Vagina (tissue), 2 donors: ENCODE data around the gene CRIP2. TPM values are rescaled to one million over a fixed set of nuclear protein-coding genes. Genes with fewer than 3 reads are reported as not detected.

Experiments used
- DNase-seq, 2 donors: peaks; one replicate each; pipeline ENCODE4 v3.0.0-alpha.2; 2017; ENCODE audit errors: extremely low spot score in 2 of 2
- H3K27ac ChIP-seq: fragments of 200-600 bp; sonication (generic); one replicate; pipeline ENCODE4 v1.5.1; 2019
- H3K27me3 ChIP-seq: fragments of 200-600 bp; sonication (generic); one replicate; pipeline ENCODE4 v1.5.1; 2019
- H3K36me3 ChIP-seq, 2 donors: fragments of 200-600 bp; sonication (generic); one replicate each; pipeline ENCODE4 v1.5.1; 2017 to 2019
- H3K4me1 ChIP-seq: fragments of 200-600 bp; sonication (generic); one replicate; pipeline ENCODE4 v1.5.1; 2019
- H3K4me3 ChIP-seq, 2 donors: fragments of 200-600 bp; sonication (generic); 1 replicate in 1 of 2; 2 replicates in 1 of 2; pipeline ENCODE4 v1.5.1; 2016 to 2019
- H3K9me3 ChIP-seq: fragments of 200-600 bp; sonication (generic); one replicate; pipeline ENCODE4 v1.5.1; 2019
- CTCF ChIP-seq, 3 experiments: fragments of 450-650 bp in 2 of 3; fragments of 200-600 bp in 1 of 3; sonication (generic) in 1 of 3; IDR thresholded peaks; one replicate each; pipeline ENCODE4 v1.5.1; 2017 to 2019; ENCODE audit warnings: antibody characterized with exemption in 3 of 3, mild to moderate bottlenecking in 2 of 3, moderate library complexity in 2 of 3
- POLR2A ChIP-seq, 2 donors: fragments of 450-650 bp; IDR thresholded peaks; one replicate each; pipeline ENCODE4 v1.6.1; 2017; ENCODE audit warnings: antibody characterized with exemption in 2 of 2, mild to moderate bottlenecking in 2 of 2, moderate library complexity in 2 of 2
- POLR2AphosphoS5 ChIP-seq, 2 donors: sonication (generic); formaldehyde crosslinking; IDR thresholded peaks; one replicate each; pipeline ENCODE4 v1.9.0; 2017; ENCODE audit warnings: antibody characterized with exemption in 2 of 2, mild to moderate bottlenecking in 2 of 2, low read depth in 1 of 2; ENCODE audit not compliant: insufficient read depth in 1 of 2
- intact Hi-C: fragments of 100-400 bp; cut with DNase I; formaldehyde crosslinking; loops from one replicate; pipeline ENCODE4 v1.15.1; 2023
- total RNA-seq: library from RNA; depleted of rRNA; stranded (reverse); fragments of >200 nt; gene quantifications from one replicate; pipeline ENCODE4 v1.2.3, GENCODE V29; 2016

The CRIP2 gene
- total RNA-seq, 1 donor from 2014 or later, result 126 TPM

- Histone ChIP-seq H3K27ac (no peak overlapping the region), H3K36me3 (peaks cover 0 to 10% of the 10 kb centered on the region in 2 donors), H3K4me3 (no peak overlapping the region), H3K4me1 (no peaks in the 10 kb centered on the region), H3K27me3 (no peaks in the 10 kb centered on the region), H3K9me3 (no peaks in the 10 kb centered on the region)
- intact Hi-C loops, result no loop called here
- TF ChIP-seq POLR2AphosphoS5 (IDR thresholded peaks at IDR 0.05; ENCODE audit: insufficient read depth in 1 of 2, low read depth in 1 of 2) (no peak), POLR2A (IDR thresholded peaks at IDR 0.05) (no peak), CTCF (IDR thresholded peaks at IDR 0.05) (no peak)
- no peak for DNase-seq
These were observed 35.4 kb upstream of the CRIP2 start for GRCh38 chr14:105439179-105439578.

GRCh38 chr14:105439710-105440553 is 34.7 kb upstream of the CRIP2 start:
- no peak overlapping the region for H3K4me3 ChIP-seq
- no peaks in the 10 kb centered on the region for H3K9me3 ChIP-seq
- no peaks in the 10 kb centered on the region for H3K4me1 ChIP-seq
- no peak for TF ChIP-seq POLR2AphosphoS5 (IDR thresholded peaks at IDR 0.05; ENCODE audit: insufficient read depth in 1 of 2, low read depth in 1 of 2)
- TF ChIP-seq POLR2A (IDR thresholded peaks at IDR 0.05), result no peak
- no peak for TF ChIP-seq CTCF (IDR thresholded peaks at IDR 0.05)
- no peak for DNase-seq
- H3K27ac ChIP-seq, result no peak overlapping the region
- H3K36me3 ChIP-seq, result peaks cover 0 to 10% of the 10 kb centered on the region in 2 donors
- H3K27me3 ChIP-seq, result no peaks in the 10 kb centered on the region
- intact Hi-C loops, result loop anchor here (10.0 kb wide), 1 partner anchor 85 kb away; the partner anchor contains the start of gene TMEM121

- intact Hi-C loops, result loop anchor here (10.0 kb wide), 1 partner anchor 84 kb away; the partner anchor contains the start of gene TMEM121
- H3K36me3 ChIP-seq, result peaks cover 0 to 10% of the 10 kb centered on the region in 2 donors
These were observed 34.1 kb upstream of the CRIP2 start for GRCh38 chr14:105440554-105440900.

GRCh38 chr14:105440992-105441391 is 33.6 kb upstream of the CRIP2 start:
- Histone ChIP-seq H3K27ac (no peak overlapping the region), H3K36me3 (peaks cover 0 to 10% of the 10 kb centered on the region in 2 donors), H3K9me3 (no peaks in the 10 kb centered on the region), H3K4me1 (no peaks in the 10 kb centered on the region), H3K27me3 (no peaks in the 10 kb centered on the region), H3K4me3 (no peak overlapping the region)
- intact Hi-C loops, result loop anchor here (10.0 kb wide), 1 partner anchor 84 kb away; the partner anchor contains the start of gene TMEM121
- TF ChIP-seq POLR2AphosphoS5 (IDR thresholded peaks at IDR 0.05; ENCODE audit: insufficient read depth in 1 of 2, low read depth in 1 of 2) (no peak), CTCF (IDR thresholded peaks at IDR 0.05) (no peak), POLR2A (IDR thresholded peaks at IDR 0.05) (no peak)
- no peak for DNase-seq

More at GRCh38 chr14:105440554-105440900, 34.1 kb upstream of the CRIP2 start:
- TF ChIP-seq CTCF (IDR thresholded peaks at IDR 0.05), result no peak
- TF ChIP-seq POLR2A (IDR thresholded peaks at IDR 0.05), result no peak
- TF ChIP-seq POLR2AphosphoS5 (IDR thresholded peaks at IDR 0.05; ENCODE audit: insufficient read depth in 1 of 2, low read depth in 1 of 2), result no peak
- H3K27ac ChIP-seq, result no peak overlapping the region
- H3K4me3 ChIP-seq, result no peak overlapping the region
- H3K4me1 ChIP-seq, result no peaks in the 10 kb centered on the region
- DNase-seq, result no peak
- H3K27me3 ChIP-seq, result no peaks in the 10 kb centered on the region
- H3K9me3 ChIP-seq, result no peaks in the 10 kb centered on the region

- no peak for TF ChIP-seq CTCF (IDR thresholded peaks at IDR 0.05)
- TF ChIP-seq POLR2AphosphoS5 (IDR thresholded peaks at IDR 0.05; ENCODE audit: insufficient read depth in 1 of 2, low read depth in 1 of 2), result no peak
- TF ChIP-seq POLR2A (IDR thresholded peaks at IDR 0.05), result no peak
- H3K9me3 ChIP-seq, result no peaks in the 10 kb centered on the region
- DNase-seq, result no peak
- H3K4me1 ChIP-seq, result no peaks in the 10 kb centered on the region
- no peak overlapping the region for H3K4me3 ChIP-seq
- H3K27ac ChIP-seq, result no peak overlapping the region
- peaks cover 0 to 10% of the 10 kb centered on the region in 2 donors for H3K36me3 ChIP-seq
- H3K27me3 ChIP-seq, result no peaks in the 10 kb centered on the region
- intact Hi-C loops, result loop anchor here (10.0 kb wide), 1 partner anchor 83 kb away; the partner anchor contains the start of gene TMEM121
These were observed 32.5 kb upstream of the CRIP2 start for GRCh38 chr14:105442125-105442524.
